Activated CD4-positive, alpha-beta T cell treated with anti-CD3 and anti-CD28 coated beads for 4 hours (primary cell): ENCODE results near the gene SLC1A7.

Experiments used
- DNase-seq, 2 donors: peaks; one replicate each; pipeline ENCODE4 v3.0.0-alpha.2; 2020

The SLC1A7 gene

DNA sequence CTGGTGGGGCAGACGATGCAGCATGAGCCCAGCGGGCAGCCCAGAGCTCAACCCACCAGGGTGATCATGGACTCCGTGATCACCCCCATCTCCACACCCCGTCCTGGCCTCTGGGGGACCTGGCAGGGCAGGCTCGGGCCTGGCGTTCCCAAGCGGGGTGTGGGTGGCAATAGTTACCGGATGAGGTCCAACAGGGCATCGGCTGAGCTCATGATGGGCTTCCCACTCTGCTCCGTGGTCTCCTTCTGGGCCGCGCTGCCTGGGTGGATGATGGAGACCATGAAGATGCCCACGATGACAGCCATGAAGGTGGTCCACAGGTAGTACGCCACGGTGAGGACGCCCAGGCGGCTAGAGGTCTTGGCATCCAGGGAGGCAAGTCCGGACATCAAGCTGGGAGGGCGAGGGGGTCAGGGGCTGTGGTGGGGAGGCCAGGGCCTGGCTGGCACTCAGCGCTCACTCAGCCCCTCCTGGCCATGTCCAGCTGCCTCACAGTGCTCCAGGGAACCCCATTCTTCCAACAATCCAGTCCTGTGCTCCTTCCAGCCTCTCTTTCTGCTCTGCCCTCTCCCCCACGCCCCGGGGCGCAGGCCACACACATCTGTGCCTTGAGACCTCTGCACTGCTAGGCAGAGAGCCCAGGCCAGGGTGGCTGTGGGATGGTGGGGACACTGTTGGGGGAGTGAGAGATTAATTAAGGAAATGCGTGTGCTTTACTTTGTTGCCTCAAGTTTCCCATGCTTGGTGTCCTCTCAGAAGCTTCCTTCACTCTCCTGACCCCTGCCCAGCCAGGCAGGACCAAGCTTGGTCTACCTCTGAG, 27.6 kb downstream of the SLC1A7 start:
- DNase-seq: no peak

DNA sequence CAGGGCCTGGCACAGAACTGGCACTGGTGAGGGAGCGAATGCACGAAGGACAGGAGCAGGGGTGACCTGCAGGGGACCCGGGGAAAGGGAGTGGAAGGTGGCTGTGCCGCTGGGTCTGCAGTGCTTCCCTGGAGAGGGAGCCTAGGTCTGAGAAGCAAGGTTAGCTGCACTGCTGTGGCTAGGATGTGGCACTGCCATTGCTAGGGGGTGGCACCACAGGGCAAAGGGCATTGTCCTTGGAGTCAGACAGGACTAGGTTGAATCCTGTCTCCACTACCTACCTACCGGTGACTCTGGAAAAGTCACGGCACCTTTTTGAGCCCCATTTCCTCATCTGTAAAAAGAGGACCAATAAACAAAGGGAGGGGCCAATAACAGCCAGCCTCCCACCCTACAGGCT, 28.3 kb downstream of the SLC1A7 start:
- DNase-seq: no peak

DNA sequence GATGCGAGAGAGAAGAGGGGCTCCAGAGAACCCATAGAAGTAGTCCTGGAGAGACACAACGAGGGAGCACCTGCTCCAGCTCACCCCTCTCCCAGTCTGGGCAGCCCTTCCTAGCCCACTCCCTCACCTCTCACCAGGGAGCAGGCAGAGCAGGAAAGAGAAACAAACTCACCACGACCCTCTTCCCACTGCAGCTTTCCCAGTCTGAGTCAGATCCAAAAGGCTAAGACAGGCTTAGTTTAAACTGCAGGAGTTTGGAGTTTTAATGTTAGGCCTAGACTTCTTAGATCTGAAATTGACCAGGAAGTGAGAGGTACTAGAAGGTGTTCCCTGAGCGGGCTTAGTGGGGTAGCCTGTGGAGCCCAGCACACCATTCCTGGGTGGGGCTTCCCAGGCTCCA, 29.6 kb downstream of the SLC1A7 start:
- no peak for DNase-seq

DNA sequence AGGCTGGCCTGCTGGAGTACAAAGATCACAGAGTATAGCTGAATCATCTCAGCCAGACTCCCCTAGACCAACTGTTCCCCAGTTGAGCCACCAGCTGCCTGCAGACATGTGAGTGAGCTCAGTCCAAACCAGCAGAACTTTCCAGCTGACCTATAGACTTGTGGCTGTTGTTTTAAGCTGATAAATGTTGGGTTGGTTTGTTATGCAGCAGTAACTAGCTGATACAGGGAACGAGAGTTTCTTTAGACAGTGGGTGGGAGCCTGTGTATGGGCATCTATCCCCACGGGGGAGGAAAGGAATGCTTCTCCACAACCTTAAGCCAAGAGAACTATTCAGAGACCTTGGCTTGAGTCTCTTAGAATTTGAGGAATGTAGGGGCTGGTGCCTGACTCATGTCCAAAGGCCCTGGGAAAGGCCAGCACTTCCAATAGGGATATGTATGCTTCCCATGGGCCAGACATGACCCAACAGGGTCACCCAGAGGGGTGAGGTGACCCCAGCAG, 30.1 kb downstream of the SLC1A7 start:
- DNase-seq: no peak

- DNase-seq: no peak
Observed at GRCh38 chr1:53111693-53112092, 30.7 kb downstream of the SLC1A7 start.

GRCh38 chr1:53111073-53111556, 31.3 kb downstream of the SLC1A7 start:
- no peak for DNase-seq

DNA sequence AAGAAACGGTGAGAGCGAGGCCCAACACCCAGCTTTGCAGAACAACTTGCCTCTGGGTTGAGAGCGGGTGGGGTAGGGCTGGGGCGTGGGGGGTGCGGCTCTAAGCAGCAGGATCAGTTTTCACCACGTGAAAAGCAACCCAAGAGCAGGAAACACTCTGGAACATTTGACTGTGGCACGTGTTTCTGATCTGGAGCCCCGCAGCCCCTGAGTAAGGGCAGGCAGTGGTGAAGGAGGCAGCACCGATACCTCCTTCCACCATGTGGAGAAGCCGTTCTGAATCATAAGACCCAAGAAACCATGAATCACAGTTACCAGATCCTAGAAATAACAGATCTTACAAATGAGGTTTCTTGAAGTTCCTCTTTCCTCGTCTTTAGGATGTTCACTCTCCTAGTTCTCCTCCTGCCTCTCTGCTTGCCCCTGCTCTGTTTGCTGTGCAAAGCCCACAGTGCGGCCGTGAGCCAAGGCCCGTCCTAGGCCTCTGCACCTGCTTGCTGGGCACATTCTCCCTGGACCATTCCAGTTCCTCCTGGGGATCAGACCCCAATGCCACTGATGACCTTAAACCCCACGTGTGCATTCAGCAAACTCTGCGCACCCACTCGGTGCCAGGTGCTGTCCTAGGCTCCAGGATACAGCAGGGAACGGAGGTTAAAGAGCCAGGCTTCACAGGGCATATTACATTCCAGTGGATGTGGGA, 31.9 kb downstream of the SLC1A7 start:
- DNase-seq: no peak

DNA sequence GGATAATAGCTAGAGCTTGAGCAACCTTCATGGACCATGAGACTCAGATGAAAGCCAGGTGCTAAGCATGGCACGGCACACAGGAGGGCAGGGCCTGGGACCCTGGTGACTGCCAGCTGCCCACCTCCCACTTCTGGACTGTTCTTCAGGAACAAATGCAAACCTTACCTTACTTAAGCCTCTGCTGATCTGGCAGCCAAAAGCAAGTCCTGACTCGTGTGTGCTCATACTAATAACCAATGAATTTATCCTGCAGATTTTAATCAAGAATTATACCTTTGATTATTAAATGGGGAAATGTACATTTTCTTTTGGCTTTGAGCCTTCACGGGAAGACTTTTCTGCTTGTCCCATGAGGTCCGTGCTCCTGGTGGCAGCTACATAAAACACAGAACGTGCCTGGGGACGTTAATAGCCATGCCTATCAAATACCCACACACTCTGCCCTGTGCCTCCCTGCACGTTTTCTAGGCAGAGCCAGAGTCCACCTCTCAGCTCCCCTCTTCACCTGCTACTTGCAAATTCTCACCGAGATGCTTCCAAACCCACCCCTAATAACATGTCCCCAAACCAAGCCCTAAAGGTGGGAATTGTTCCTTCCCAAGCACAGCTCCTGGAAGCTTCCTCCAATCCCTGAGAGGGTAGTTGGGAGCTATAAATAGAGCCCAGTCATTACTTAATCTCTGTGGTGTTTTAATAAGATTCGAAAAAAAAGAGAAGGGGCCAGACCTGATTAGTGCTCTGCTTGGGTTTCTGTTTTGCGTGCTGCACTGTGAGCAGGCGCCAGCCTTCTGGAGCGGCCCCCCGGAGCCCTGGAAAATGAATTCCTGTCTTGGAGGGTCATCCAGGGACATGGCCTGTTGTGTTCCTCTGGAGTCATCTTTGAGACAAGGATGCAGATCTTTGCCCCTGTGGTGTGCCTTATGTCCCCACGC, 33.5 kb downstream of the SLC1A7 start:
- DNase-seq: no peak

DNA sequence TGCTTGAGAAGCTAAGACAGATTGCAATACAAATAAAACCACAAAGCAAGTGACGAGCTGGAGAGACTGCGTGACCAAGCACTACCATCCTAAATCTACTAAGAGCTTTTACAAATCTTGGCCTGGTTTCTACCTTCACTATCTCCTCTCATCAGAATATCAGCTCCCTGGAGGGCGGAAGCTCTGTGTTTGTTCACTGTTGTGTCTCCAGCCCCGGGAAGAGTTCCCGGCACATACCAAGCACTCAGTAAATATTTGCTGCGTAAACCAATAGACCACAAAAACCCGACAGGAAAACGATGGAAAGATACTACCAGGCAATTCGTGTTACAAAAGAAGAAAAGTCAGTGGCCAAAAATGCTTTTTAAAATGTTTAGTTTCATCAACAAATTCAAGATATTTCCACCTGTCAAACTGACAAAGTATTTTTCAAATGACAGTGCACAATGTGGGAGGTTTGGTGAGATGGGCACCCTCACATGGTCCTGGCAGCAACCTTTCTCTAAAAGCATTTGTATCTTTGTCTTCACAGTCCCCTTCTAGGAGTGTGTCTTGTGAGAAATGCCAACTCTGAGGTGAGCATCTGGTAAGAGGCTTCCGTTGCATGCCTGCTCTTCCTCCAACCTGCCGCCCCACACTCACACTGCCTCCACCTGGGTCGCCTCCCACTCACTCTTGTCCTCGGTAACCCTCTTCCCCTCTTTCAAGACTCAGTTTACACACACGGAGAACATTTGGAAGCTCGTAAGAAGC, 34.7 kb downstream of the SLC1A7 start:
- no peak for DNase-seq

GRCh38 chr1:53107090-53107489, 35.3 kb downstream of the SLC1A7 start:
- no peak for DNase-seq

- DNase-seq: no peak
Observed at GRCh38 chr1:53104289-53104913, 38.0 kb downstream of the SLC1A7 start.

DNA sequence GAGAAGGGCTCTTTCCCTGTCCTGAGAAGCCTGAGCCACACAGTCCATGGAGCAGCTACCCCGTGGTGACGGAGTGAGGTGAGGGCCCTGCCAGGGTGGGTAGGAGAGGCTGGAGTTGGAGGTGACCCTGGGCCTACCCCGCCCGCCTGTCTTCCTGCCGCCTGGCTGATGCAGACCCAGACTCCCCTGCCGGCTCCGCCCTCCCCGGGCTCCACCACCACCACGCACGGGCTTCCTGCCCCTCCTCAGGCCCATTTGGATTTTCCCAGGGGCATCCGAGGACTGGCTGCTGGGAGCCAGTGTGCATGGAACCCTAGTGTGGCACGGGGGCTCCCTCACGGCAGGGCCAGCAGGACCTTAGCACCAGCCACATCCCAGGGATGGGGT, 47.9 kb downstream of the SLC1A7 start:
- no peak for DNase-seq

- DNase-seq: no peak
Observed at GRCh38 chr1:53093778-53094532, 48.5 kb downstream of the SLC1A7 start.

- DNase-seq: no peak
Observed at GRCh38 chr1:53093451-53093754, 49.0 kb downstream of the SLC1A7 start.

DNA sequence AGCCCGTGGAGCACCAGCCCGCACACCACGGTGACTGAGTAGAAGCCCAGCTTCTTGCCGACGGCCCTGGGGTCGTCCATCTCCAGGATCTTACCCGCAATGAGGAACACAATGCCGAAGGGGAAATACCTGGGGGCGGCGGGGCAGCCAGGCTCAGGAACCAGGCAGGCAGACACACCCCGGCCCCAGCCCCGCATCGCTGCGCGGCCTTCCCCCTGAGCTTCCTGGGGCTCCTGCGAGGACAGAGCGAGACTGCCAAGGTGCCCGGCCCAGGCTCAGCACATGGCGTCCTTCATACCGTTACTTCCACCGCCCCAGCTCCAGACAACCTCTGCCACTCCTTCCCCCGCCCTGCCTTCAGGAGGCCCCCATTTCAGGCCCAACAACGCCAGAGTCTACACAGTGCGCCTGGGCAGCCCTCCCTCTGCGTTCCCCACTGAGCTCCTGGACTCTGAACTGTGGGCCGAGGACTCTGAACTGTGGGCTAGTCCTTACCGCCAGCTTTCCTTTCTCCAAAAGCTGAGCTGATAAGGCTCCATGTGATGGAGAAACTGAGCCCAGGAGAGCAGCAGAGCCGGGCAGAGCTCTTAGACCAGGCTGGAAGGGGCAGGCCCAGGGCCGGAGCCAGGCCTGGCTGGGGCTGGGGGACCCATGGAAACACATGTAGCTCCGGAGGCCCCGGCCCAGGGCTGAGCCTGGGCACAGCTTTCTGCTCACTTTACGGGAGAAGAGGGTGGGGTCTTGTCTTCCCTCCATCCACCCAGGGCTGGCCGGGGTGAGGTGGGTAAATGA, 49.6 kb downstream of the SLC1A7 start:
- DNase-seq: no peak

DNA sequence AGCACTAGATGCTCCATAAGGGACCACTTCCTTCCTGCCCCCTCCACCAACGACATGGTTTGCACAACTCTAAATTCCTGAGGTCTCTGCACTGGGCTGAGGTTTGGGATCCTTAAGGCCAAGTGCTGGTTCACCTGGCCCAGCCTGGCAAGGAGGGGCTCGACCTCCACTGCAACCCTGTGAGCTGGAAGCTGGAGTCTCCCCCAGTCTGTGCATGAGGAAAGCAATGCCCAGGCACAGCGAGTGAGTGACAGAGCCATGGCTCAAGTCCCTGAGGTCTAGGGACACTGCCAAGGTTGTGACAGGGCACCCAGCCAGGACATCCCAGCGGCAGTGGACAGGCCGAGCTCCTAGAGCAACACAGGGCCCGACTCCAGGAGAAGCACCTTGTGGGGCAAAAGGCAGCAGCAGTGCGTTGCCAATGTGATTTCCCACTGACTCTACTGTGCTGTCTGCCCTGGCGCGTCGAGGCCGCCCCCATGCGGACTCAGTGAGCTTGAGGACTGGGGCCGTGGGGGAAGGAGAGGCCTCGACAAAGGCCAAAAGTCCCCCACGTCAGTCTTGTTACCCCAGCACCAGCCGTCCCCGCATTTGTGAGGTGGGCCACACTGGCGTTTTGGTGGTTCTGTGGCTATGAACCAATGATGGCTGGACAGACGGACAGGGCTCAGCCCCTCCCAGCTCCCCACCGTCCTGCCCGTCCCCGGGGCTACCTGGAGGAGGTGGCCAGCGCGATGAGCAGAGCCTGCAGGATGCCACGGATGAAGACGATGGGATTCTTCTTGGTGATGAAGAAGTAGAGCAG, 50.4 kb downstream of the SLC1A7 start:
- DNase-seq: no peak

GRCh38 chr1:53090227-53091147, 52.0 kb downstream of the SLC1A7 start:
- DNase-seq: no peak
